T-helper 2 cell treated with Interferon-gamma antibody and Interleukin-4, amounts not matched to agents 100 ng/mL and 5 ng/mL, for 36 hours (primary cell): Measurements from ENCODE around the gene LRRC3C. TPM values are rescaled to one million over a fixed set of nuclear protein-coding genes. Genes with fewer than 3 reads are reported as not detected.
"Not testable (repeated sequence)": the region's sequence is repeated elsewhere in the genome, so short reads cannot be mapped to it uniquely, and the experiment has no call there.

ENCODE experiments used
- intact Hi-C: fragments of 100-400 bp; cut with micrococcal nuclease; formaldehyde crosslinking; loops from one replicate; pipeline ENCODE4 v1.15.1; 2023
- total RNA-seq: library from RNA; stranded (reverse); gene quantifications from 2 replicates; pipeline ENCODE4 v1.2.3, GENCODE V29; 2022

The LRRC3C gene, protein sequence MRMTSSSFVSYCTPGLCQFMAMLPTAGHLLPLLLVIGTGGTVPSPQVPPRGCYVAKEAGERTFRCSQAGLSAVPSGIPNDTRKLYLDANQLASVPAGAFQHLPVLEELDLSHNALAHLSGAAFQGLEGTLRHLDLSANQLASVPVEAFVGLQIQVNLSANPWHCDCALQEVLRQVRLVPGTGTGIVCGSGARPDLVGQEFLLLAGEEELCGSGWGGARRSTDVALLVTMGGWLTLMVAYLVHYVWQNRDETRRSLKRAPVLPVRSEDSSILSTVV
- total RNA-seq = not detected in 2 replicates

DNA sequence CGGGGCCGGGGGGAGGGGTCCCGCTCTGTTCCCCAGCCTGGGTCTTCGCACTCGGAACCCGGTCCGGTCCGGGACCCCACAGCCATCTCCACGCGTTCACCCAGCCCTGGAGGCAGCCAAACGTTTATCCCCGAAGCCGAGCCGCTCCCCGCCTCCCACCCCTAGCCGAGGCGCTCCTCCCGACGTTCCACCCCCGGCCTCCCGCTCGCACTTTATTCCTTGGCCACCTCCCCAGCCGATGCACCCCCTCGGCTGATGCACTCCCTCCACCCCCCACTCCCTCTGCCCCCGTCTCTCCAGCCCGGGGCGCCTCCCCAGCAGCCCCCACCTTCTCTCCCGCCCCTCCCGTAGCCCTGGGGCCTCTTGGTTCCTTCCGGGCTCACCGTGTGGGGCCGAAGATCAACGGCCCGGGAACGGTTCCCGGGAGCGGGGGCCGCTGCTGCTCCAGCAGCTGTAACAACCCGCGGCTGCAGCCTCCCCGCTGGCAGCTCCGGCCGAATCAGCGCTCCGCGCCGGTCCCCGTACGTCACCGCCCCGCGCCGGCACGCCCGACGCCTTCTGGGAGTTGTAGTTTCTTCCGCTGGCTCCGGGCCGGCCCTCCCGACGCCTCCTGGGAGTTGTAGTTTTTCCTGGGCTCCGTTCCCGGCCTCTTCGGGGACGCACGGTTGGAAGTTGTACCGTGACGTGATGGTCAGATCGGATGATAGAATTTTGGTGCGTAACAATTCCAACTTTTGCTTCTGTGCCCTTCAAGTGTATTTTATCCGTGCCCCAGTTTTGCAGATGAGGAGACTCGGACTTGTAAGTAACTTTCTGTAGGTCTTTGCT is at the start of gene LRRC3C, which contains the start of gene ORMDL3:
Gene LRRC3C (plus strand): TSS at position 632 of the 828 bp plus-strand sequence. CDS start 13,792 bp downstream, outside the sequence.
Gene ORMDL3 (minus strand): TSS at position 501 of the 828 bp plus-strand sequence. CDS start 3,398 bp downstream, outside the sequence.
- intact Hi-C loops = loop anchor here (1.0 to 10.0 kb wide), 6 partner anchors 26 to 173 kb away; partner anchors contain the start of genes IKZF3 and PSMD3

DNA sequence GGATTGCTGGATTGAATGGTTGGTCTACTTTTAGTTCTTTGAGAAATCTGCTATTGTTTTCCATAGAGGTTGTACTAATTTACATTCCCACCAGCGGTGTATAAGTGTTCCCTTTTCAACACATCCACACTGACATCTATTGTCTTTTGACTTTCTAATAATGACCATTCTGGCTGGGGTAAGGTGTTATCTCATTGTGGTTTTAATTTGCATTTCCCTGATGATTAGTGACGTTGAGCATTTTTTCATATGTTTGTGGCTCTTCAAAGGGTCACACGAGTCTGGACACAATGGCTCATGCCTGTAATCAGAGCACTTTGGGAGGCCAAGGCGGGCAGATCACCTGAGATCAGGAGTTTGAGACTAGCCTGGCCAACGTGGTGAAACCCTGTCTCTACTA is 41.4 kb upstream of the LRRC3C start:
- intact Hi-C loops = not testable (repeated sequence)

DNA sequence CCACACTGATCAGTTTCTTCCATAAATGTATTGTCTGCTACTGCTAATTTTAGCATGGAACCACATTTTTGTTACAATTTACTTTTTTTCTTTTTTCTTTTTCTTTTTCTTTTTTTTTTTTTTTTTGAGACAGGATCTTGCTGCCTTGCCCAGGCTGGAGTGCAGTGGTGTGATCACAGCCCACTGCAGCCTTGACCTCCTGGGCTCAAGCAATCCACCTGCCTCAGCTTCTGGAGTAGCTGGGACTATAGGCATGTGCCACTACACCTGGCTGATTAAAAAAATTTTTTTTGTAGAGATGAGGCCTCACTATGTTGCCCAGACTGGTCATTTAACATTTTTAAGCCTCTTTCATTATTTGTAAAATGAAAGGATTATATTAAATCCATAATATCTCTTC is 40.5 kb upstream of the LRRC3C start:
- intact Hi-C loops = no loop called here

DNA sequence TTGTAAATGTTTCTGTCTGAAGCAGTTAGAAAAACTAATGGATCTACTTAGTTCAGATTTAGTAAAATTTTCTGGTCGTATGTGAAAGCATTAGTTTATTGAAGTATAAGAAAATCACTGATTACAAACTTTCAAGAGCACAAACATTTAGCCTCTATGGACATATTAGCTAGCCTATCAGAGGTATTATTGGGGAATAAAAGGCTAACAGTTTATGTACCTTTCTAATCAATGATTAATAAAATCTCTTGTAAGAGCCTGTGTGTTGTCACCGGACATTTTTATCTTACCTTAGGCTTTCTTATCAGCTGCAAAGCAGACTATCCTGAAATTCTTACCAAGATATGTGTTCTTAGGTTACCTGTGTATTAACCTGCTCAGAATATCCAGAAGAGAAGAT is 38.3 kb upstream of the LRRC3C start:
- intact Hi-C loops = no loop called here

DNA sequence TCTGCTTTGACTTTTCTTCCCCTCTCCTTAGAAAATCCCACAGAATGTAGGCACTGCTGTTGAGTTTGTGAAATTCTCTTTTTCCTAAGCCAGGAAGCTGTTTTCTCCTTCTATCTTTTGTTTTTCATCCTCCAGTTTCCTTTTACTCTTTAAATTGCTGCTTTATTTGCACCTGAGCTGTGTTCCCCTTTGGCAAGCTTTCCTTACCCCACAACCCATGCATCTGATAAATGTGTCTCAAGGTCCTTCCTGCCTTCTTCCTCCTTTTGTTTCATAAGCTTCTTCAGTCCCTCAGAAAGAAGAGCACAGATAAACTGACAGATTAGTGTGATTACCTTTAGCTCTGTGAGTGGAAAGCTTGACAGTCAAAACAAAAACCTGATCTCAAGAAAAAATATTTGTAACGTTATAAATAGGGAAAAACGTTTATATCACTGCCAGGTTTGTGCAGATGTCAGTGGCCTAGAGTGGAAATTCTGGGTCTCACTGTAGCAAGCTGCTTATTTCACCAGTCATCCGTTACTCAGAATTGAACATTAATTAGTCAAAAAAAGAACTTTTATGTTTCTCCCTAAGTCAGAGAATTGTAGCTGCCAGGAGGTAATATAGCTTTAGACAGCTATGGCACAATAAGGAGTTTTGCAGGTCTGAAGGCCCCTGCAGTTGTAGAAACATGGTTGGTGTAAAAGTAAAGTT is 32.7 kb upstream of the LRRC3C start:
- intact Hi-C loops = no loop called here

DNA sequence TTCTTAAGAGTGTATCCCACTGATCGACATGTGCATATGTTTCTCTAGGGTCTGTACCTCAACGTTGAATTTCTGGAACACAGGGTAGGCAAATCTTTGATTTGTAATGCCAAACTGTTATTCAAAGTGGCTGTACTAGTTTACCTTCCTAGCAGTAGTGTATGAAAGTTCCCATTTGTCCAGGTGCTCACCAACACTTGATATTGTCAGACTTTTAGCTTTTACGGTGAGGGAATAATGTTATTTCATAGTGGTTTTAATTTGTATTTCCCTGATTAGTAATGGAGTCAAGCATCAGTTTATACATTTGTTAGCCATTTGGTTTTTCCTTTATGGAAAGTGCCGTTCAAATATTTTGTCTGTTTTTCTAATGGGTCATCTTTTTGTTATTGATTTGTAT is 29.4 kb upstream of the LRRC3C start:
- intact Hi-C loops = no loop called here

DNA sequence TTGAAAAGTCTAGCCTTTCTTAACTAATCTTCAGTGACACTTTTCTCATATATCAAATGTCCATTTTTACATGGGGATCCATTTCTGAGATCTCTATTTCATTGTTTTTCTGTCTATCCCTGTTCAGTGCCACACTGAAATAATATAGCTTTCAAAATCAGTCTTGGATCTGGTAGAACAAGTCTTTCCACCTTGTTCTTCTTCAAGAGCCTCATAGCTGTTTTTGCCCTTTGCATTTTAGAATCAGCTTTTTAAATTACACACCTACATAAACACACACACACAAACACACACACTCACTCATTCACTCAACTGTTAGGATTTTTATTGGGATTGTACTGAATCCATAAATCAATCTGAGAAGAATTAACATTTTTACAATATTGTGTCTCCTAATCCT is 28.3 kb upstream of the LRRC3C start:
- intact Hi-C loops = no loop called here

DNA sequence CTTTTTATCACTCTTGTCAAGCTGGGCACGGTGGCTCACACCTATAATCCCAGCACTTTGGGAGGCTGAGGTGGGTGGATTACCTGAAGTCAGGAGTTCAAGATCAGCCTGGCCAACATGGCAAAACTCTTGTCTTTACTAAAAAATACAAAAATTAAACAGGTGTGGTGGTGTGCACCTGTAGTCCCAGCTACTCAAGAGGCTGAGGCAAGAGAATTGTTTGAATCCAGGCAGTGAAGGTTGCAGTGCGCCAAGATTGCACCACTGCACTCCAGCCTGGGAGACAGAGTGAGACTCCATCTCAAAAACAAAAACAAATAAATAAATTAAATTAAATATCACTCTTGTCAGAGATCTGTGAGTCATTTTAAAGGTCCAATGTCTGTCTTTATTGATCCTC is 25.5 kb upstream of the LRRC3C start:
- intact Hi-C loops = not testable (repeated sequence)

DNA sequence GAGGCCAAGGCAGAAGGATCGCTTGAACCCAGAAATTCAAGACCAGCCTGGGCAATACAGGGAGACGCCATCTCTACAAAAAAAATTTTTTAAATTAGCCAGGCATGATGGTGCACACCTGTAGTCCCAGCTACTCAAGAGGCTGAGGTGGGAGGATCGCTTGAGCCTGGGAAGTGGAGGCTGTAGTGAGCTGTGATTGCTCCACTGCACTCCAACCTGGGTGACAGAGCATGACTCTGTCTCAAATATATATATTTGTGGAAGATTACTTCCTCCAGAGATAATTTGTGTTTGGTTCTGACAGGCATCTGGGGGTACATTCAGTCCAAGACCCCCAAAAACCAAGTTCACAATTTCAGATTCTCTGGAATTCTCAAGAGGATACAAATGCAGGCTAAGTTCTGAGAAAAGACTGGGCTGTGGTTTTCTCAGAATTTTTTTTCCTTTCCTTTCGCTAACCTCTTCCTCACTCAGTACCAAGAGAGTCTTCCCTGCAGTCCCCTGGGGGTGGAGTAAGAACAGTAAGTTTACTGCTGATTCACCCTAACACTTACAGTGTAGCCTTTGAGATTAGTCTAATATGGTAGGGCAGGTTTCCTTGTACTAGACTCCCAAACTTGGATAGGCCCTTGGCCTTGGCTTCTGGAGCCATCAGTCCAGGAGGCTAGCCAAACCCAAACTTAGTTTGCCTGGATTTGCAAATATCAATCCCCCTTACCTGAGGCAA is 24.2 kb upstream of the LRRC3C start:
- intact Hi-C loops = loop anchor here (1.0 kb wide), 1 partner anchor 23 kb away; no protein-coding TSS in a partner anchor

DNA sequence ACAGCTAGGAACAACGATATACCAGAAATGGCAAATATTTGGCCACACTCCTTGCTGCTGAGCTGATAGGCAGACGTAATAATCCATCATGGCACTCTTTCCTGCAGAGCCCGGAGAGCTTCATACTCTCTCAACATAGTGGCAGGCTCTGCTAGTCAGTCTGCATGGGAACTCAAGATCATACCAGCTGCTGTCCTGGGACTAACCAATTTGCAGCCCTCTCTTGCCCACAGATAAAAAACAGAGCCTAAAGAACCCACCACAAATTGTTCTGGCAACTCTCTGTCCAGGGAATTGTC is 22.6 kb upstream of the LRRC3C start:
- intact Hi-C loops = no loop called here

DNA sequence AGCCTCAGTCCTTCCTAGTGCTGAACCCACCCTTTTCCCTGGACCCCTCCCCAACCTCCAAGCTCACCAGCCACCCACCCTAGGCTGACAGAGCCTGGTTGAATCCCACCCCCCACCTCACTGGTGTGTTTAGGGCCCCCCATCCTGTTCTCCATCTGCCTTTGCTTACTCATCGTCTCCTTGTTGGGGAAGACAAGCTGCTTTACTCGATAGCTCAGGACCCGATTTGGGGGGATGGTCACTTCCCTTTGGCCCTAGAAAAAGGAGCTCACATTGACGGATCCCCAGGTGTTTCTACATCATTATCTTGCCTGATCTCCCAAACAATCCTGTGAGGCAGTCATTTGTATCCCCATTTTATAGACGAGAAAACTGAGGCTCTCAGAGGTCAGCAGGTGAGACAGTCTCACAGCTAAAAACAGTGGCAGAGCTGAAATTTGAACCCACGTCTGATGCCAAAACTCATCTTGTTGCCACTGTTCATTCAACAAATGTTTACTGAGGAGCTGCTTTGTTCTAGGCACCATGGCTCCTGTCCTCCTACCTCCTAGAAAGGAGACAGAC is 18.7 kb upstream of the LRRC3C start:
- intact Hi-C loops = no loop called here

DNA sequence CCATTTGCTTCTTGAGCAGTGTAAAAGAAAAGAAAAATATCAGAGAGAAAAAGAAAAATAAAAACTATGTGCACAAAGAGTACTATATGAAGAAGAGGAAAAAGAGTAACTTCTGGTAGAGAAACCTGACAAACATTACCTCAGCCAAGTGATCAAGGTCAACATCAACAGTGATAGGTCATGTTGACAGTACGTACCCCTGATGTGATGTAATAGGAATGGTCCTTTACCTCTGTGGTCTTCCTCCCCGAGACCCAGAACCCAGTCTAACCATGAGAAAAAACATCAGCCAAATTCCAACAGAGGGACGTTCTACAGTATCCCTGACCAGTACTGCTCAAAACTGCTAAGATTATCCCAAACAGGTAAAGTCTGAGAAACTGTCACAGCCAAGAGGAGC is 13.5 kb upstream of the LRRC3C start:
- intact Hi-C loops = no loop called here

DNA sequence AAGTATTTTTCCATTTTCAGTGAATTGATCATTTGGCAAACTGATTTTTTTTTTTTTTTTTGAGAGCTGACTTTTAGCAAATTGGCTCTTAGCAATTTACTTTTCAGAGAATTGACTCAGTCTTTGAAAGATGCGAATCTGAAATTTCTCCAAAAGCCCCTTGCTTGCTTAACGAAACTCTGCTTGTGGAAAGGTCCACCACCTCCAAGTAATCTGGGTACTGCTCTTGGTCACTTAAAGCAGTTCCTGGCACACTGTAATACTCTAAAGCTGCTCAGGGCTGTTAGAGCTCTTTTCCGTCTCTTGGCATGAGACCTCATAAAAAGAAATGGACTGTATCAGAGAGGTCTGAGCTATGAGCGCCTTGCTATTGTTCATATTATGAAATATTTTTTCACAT is 12.0 kb upstream of the LRRC3C start:
- intact Hi-C loops = no loop called here

DNA sequence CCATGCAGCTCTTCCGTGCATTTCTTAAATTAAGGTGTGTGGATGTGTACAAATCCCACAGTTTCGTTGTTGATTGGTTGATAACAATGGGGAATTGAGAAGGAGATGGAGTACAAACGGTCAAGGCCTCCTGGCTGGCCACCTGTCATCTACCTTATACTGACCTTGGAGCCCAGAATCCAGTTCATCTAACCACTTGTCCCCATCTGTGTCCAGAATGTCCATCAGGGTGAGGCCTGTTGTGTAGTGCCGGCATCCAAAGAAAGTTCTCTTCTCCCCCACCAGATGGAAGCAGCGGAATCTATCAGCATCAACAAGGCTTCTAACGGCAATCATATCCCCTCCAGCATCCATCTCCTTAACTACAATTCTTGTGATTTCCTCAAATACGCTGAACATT is 10.6 kb upstream of the LRRC3C start:
- intact Hi-C loops = no loop called here

DNA sequence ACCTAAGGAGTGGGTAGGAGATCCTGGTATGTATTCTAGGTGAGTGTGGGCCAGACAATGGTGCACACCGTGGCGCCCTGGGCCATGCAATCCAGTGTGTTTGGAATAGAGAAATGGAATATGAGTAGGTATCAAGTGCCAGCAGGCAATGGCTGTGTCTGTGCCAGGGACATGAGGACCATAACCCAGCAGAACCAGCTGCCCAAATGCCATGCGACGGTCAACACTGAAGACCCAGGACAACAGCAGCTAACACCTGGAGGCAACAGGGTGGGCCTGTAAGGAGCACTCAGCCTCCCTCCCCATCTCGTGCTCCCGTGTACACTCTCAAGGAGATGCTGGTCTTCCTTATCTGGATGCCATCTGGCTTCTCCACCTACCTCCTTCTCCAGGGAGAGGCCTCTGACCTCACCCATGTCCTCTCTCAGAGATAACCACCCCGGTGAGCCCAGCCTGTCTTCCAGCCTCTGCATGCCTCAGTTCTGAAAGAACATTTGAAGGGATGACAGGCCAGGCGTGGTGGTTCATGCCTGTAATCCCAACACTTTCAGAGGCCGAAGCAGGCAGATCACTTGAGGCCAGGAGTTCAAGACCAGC is 8.3 kb upstream of the LRRC3C start:
- intact Hi-C loops = no loop called here

DNA sequence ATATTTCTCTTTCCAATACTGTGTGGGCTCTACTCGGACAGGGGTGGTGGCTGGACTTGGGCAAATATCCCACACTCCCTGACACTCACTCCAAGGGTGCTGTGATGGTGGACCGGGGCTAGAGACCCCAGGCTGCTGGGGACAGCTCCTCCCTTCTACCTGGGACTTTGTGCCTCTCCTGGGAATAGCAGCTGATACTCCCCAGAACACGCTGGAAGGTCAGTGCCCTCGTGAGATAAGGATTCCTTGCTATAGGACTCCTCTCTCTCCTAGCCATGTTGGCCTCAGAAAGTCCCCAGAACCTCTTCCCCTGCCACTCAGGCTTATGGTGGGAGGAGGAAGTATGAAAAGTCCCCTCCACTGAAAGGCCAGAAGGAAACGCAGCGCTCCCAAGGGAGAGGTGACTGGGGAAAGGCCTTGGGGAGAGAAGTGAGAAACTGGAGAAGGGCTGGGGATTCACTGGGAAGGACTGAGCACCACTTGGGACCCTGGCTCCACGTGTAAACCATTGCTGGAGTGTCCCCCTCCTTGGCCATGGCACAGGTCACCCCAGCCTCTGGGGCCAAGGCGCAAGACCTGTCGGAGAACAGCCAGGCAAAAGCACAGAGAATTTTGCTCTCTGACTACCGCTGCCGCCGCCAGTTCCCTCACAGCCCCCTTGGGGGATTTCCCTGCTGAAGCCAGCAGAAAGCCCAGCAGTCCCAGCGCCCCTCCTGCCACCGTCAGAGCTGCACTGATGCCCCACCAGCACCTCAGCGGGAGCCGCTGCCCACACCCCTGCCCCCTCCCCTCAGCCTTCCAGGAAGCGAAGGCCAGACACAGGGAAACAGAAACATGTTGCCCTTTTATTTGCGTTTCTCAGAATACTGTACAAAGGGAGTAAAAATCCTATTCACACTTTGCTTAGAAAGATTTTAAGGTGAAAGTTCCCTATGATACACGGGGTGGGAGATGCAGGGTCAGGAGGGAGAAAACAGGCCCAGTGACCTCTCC is 7.0 kb upstream of the LRRC3C start:
- intact Hi-C loops = loop anchor here (10.0 kb wide), 2 partner anchors 126 to 166 kb away; no protein-coding TSS in a partner anchor

DNA sequence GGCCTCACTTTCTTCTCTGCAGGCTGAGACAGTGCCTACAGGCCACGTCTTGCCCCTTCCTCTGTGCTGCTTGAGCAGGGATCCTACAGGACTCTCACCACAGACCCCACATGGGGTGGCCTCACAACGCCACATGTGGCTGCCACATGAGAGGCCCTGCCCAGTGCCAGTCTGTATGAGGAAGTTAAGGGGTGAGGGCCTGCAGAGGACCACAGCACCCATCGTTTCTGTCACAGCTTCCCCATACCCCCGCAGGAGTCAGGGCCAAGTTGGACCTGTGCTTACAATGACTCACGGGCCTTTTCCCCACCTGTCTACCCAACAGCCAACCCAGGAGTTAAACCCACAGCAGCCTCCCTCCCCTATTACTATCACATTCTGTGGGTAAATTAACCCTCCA is 6.2 kb upstream of the LRRC3C start:
- intact Hi-C loops = loop anchor here (10.0 kb wide), 2 partner anchors 127 to 167 kb away; no protein-coding TSS in a partner anchor

DNA sequence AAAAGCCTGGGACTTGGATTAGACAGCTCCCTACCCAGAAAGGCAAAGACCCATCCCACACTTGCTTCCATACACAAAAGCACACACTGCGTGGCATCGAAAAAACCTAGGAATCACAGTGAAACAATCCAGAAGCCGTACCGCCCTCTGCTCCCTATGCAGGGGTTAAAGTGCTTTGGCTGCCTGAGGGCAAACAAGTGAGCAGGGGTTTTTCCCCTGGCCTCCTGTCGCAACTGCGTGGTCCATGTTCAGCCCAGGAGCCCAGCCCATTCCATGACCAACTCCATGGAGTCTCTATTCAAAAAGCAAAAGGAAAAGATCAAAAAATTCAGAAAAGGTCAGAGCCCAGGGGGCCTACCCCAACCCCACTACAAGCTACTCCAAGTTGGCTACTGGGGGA is 5.5 kb upstream of the LRRC3C start:
- intact Hi-C loops = loop anchor here (10.0 kb wide), 2 partner anchors 127 to 167 kb away; no protein-coding TSS in a partner anchor

DNA sequence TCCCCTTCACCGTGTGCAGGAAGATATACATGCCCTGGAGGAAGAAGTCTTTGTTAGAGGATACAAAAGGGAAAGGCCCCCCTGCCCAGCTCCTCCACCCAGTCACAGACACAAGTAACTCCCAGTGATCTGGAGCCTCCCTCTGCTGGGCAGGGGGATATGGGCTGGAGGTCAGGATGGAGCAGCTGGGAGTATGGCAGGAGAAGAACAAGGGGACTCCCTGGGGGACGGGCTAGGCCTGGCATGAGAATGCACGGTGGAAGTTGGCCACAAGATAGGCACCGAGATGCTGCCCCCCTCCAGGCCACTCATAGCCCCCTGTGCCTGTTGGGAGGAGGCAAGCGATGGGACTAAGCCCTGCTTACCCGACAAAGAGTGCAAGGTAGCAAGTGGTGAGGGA is 4.3 kb upstream of the LRRC3C start:
- intact Hi-C loops = loop anchor here (10.0 kb wide), 2 partner anchors 128 to 168 kb away; no protein-coding TSS in a partner anchor
